Bronchial epithelial cell (primary cell): ENCODE data around the gene DENND2D. TPM values are rescaled to one million over a fixed set of nuclear protein-coding genes. Genes with fewer than 3 reads are reported as not detected.

Experiments
- DNase-seq: peaks from one replicate; pipeline ENCODE4 v3.0.0-alpha.2; 2010; ENCODE audit warnings: low read depth
- FAIRE-seq: peaks from 2 replicates; lab custom pipeline; 2011; peaks lifted over from hg19 to GRCh38; lab: Jason Lieb, UNC
- H3K27me3 ChIP-seq: 2 replicates; pipeline ENCODE4 v1.5.1; 2011; ENCODE audit warnings: low read length; ENCODE audit not compliant: control insufficient read depth, insufficient read depth
- H3K36me3 ChIP-seq: 2 replicates; pipeline ENCODE4 v1.5.1; 2011; ENCODE audit warnings: low read length; ENCODE audit not compliant: control insufficient read depth, insufficient read depth
- H3K4me3 ChIP-seq: 2 replicates; pipeline ENCODE4 v1.5.1; 2011; ENCODE audit warnings: mild to moderate bottlenecking, low read depth, low read length, control low read depth
- CTCF ChIP-seq: IDR thresholded peaks from 2 replicates; pipeline ENCODE4 v1.5.1; 2011; ENCODE audit warnings: mild to moderate bottlenecking, moderate library complexity, low read length, control low read depth, inconsistent platforms; ENCODE audit not compliant: insufficient read depth, severe bottlenecking
- total RNA-seq: library from RNA; depleted of rRNA; stranded (reverse); fragments of >200 nt; gene quantifications from 2 replicates; pipeline ENCODE4 v1.2.1, GENCODE V29; 2014

Gene DENND2D
- total RNA-seq, 1 donor from 2014 or later = 23.7 TPM

GRCh38 chr1:111139956-111140679 is 60.3 kb downstream of the DENND2D start, which contains the start of the genes CEPT1 and DRAM2:
TSS of gene CEPT1 (plus strand) at chr1:111140223. CDS start at chr1:111147715, 7,492 bp downstream.
TSS of gene DRAM2 (minus strand) at chr1:111140093. CDS start at chr1:111131554, 8,539 bp downstream.
- no peak for TF ChIP-seq CTCF
- H3K36me3 ChIP-seq = peaks cover under 1% of the 10 kb centered on the region
- DNase-seq = peak; percentile 92
- H3K4me3 ChIP-seq = peak within 1 kb of the TSS; percentile 81
- H3K27me3 ChIP-seq = no peaks in the 10 kb centered on the region
- FAIRE-seq = no peak

- Histone ChIP-seq H3K36me3 (peaks cover 1% of the 10 kb centered on the region), H3K27me3 (no peaks in the 10 kb centered on the region), H3K4me3 (peak overlapping the region; percentile 81)
- TF ChIP-seq CTCF = no peak
- DNase-seq = peak; percentile 63
- FAIRE-seq = no peak
These were observed 61.0 kb downstream of the DENND2D start for GRCh38 chr1:111139324-111139955.

Other genes starting within 250 kb of the DENND2D start
- gene LRIF1, start 236.7 kb downstream of the DENND2D start, total RNA-seq = 12.1 and 14.1 TPM in 2 replicates
- 81.3 and 93.7 TPM in 2 replicates for gene DRAM2, start 60.6 kb downstream of the DENND2D start, total RNA-seq
- gene CEPT1, start 60.4 kb downstream of the DENND2D start, total RNA-seq = 45.6 and 49.5 TPM in 2 replicates
- gene CHI3L2, start 27.1 kb upstream of the DENND2D start, total RNA-seq = 0.26 TPM in 1 of 2 replicates, not detected in the other
- not detected in 2 replicates for gene CHIA, start 90.2 kb upstream of the DENND2D start, total RNA-seq
- 1.6 and 1.7 TPM in 2 replicates for gene OVGP1, start 227.1 kb upstream of the DENND2D start, total RNA-seq
- 31.7 and 57.4 TPM in 2 replicates for gene WDR77, start 248.6 kb upstream of the DENND2D start, total RNA-seq
- 234 and 259 TPM in 2 replicates for gene ATP5PB, start 248.8 kb upstream of the DENND2D start, total RNA-seq